K562 (cell line): ENCODE measurements around the gene MEI4. TPM values are rescaled to one million over a fixed set of nuclear protein-coding genes. Genes with fewer than 3 reads are reported as not detected.

ENCODE experiments used
- ATAC-seq: fragments of 200-7000 bp; cut with Tn5 transposase; 3 replicates; pipeline ENCODE4 v1.9.1; 2020; ENCODE audit warnings: moderate library complexity
- BruUV-seq: library from RNA; stranded (reverse); fragments of 400-500 nt; replicated peaks from 2 replicates; lab custom pipeline; 2021; lab: Mats Ljungman, UMichigan
- CTCF ChIA-PET: fragments of 300-600 bp; formaldehyde crosslinking; extraction: SDS; loops from one replicate; lab custom pipeline; 2021; ENCODE audit warnings: low intra/inter-chr PET ratio; lab: Yijun Ruan, JAX
- POLR2A ChIA-PET: fragments of 300-600, 350-650 bp; sonication (Branson Sonifier 250); formaldehyde crosslinking; extraction: SDS; loops from one replicate; lab custom pipeline; 2021; ENCODE audit warnings: antibody characterized with exemption, inconsistent platforms; lab: Yijun Ruan, JAX
- DNase-seq, 4 experiments: peaks; one replicate each; pipeline versions ENCODE4 v3.0.0 to v3.0.0-alpha.2; 2011 to 2018; ENCODE audit warnings: low spot score in 3 of 4, mixed read lengths in 3 of 4; ENCODE audit errors: extremely low read depth in 1 of 4
- FAIRE-seq: peaks from 2 replicates; lab custom pipeline; 2011; peaks lifted over from hg19 to GRCh38; lab: Jason Lieb, UNC
- H2AFZ ChIP-seq: 2 replicates; pipeline ENCODE4 v1.6.0; 2011; ENCODE audit warnings: low read depth, low read length, control low read depth, inconsistent platforms
- H3K27ac ChIP-seq: fragments of 200-600 bp; 3 replicates; pipeline ENCODE4 v1.8.0; 2011; ENCODE audit warnings: low read depth, mild to moderate bottlenecking, control low read depth, inconsistent platforms, low read length, moderate library complexity, mixed read lengths; ENCODE audit errors: extremely low read depth
- H3K27me3 ChIP-seq, 2 experiments: fragments of 300-600 bp in 1 of 2; 2 replicates in 1 of 2; 3 replicates in 1 of 2; pipeline versions ENCODE4 v1.6.0 to v1.8.0; 2011; ENCODE audit warnings: inconsistent platforms in 2 of 2, low read length in 2 of 2, mild to moderate bottlenecking in 1 of 2, mixed read lengths in 1 of 2, moderate library complexity in 1 of 2; ENCODE audit not compliant: control insufficient read depth in 2 of 2, insufficient read depth in 2 of 2
- H3K36me3 ChIP-seq: fragments of 300-600 bp; 3 replicates; pipeline ENCODE4 v1.8.0; 2011; ENCODE audit warnings: mild to moderate bottlenecking, low read length, inconsistent platforms; ENCODE audit not compliant: control insufficient read depth, insufficient read depth
- H3K4me1 ChIP-seq, 2 experiments: fragments of 200-600 bp in 1 of 2; replicated peaks in 1 of 2; 2 replicates in 1 of 2; 3 replicates in 1 of 2; pipeline versions ENCODE4 v1.5.1 to v1.8.0; 2011; ENCODE audit warnings: inconsistent platforms in 2 of 2, low read length in 2 of 2, mild to moderate bottlenecking in 1 of 2, mixed read lengths in 1 of 2, moderate library complexity in 1 of 2; ENCODE audit not compliant: control insufficient read depth in 2 of 2, insufficient read depth in 2 of 2
- H3K4me2 ChIP-seq: 2 replicates; pipeline ENCODE4 v1.6.1; 2011; ENCODE audit warnings: low read length, control low read depth, inconsistent platforms, mixed read lengths; ENCODE audit not compliant: insufficient read depth
- H3K4me3 ChIP-seq: fragments of 200-600 bp; sonication (generic), shearing (Covaris generic); 2 replicates; pipeline ENCODE4 v1.5.1; 2016; ENCODE audit warnings: control low read depth, inconsistent platforms
- H3K79me2 ChIP-seq: fragments of 200-600 bp; 3 replicates; pipeline ENCODE4 v1.8.0; 2011; ENCODE audit warnings: low read length, inconsistent platforms; ENCODE audit not compliant: control insufficient read depth, insufficient read depth
- H3K9ac ChIP-seq, 2 experiments: 2 replicates each; pipeline versions ENCODE4 v1.6.0 to v1.6.1; 2011; ENCODE audit warnings: low read depth in 2 of 2, low read length in 2 of 2, control low read depth in 1 of 2, inconsistent platforms in 1 of 2, mild to moderate bottlenecking in 1 of 2, mixed read lengths in 1 of 2; ENCODE audit not compliant: insufficient read depth in 1 of 2
- H3K9me1 ChIP-seq: one replicate; pipeline ENCODE4 v1.6.0; 2011; ENCODE audit warnings: inconsistent platforms, mild to moderate bottlenecking, low read length, moderate library complexity; ENCODE audit not compliant: control insufficient read depth, insufficient read depth
- H3K9me3 ChIP-seq: replicated peaks from 2 replicates; pipeline ENCODE4 v1.5.1; 2011; ENCODE audit warnings: low read depth, low read length, inconsistent platforms; ENCODE audit not compliant: control insufficient read depth, insufficient read depth
- H4K20me1 ChIP-seq: replicated peaks from 2 replicates; pipeline ENCODE4 v1.6.1; 2011; ENCODE audit warnings: low read length, inconsistent platforms, mixed read lengths; ENCODE audit not compliant: control insufficient read depth, insufficient read depth
- CBFA2T3 ChIP-seq: fragments of 450-650 bp; IDR thresholded peaks from 2 replicates; pipeline ENCODE4 v1.6.1; 2017
- DMBX1 ChIP-seq: fragments of 250-450 bp; sonication (Bioruptor Pico); IDR thresholded peaks from 2 replicates; pipeline ENCODE4 v1.8.0; 2022; ENCODE audit warnings: inconsistent platforms, mild to moderate bottlenecking, moderate library complexity, borderline replicate concordance
- ELK1 ChIP-seq: sonication (generic); formaldehyde crosslinking; IDR thresholded peaks from 2 replicates; pipeline ENCODE4 v1.8.1; 2022; ENCODE audit warnings: missing genetic modification reagents
- GATAD2A ChIP-seq: fragments of 450-650 bp; IDR thresholded peaks from 2 replicates; pipeline ENCODE4 v1.6.1; 2017
- KAT8 ChIP-seq: fragments of 450-650 bp; IDR thresholded peaks from 2 replicates; pipeline ENCODE4 v1.6.1; 2016; ENCODE audit warnings: low read depth, mild to moderate bottlenecking
- LARP7 ChIP-seq: fragments of 450-650 bp; IDR thresholded peaks from 2 replicates; pipeline ENCODE4 v1.6.1; 2016
- MAFF ChIP-seq: IDR thresholded peaks from 2 replicates; pipeline ENCODE4 v1.6.1; 2012; ENCODE audit warnings: low read length, improper control_type of control experiment
- MAFK ChIP-seq: IDR thresholded peaks from 2 replicates; pipeline ENCODE4 v1.6.1; 2011; ENCODE audit warnings: low read length, improper control_type of control experiment
- MBD2 ChIP-seq: sonication (generic); IDR thresholded peaks from 2 replicates; pipeline ENCODE4 v1.6.1; 2016; ENCODE audit warnings: low read depth, borderline replicate concordance
- MCM2 ChIP-seq: fragments of 450-650 bp; IDR thresholded peaks from 2 replicates; pipeline ENCODE4 v1.6.1; 2017; ENCODE audit warnings: low read depth, mild to moderate bottlenecking
- MCM5 ChIP-seq: fragments of 450-650 bp; IDR thresholded peaks from 2 replicates; pipeline ENCODE4 v1.6.1; 2016; ENCODE audit warnings: low read depth
- RBM34 ChIP-seq: fragments of 200-400 bp; formaldehyde crosslinking; IDR thresholded peaks from 2 replicates; pipeline ENCODE4 v1.6.1; 2018; ENCODE audit warnings: low read length, borderline replicate concordance; ENCODE audit not compliant: insufficient read depth
- SMARCE1 ChIP-seq: fragments of 450-650 bp; IDR thresholded peaks from 2 replicates; pipeline ENCODE4 v1.7.1; 2016; ENCODE audit warnings: mild to moderate bottlenecking
- TCF15 ChIP-seq: fragments of 250-450 bp; sonication (Bioruptor Pico); IDR thresholded peaks from 2 replicates; pipeline ENCODE4 v1.8.0; 2022; ENCODE audit warnings: moderate library complexity, mild to moderate bottlenecking, inconsistent platforms
- ZFPM2 ChIP-seq: fragments of 250-450 bp; sonication (Bioruptor Pico); IDR thresholded peaks from 2 replicates; pipeline ENCODE4 v1.5.1; 2022; ENCODE audit warnings: mild to moderate bottlenecking
- ZNF584 ChIP-seq: fragments of 200-800 bp; sonication (Bioruptor generic); IDR thresholded peaks from 2 replicates; pipeline ENCODE4 v1.6.1; 2016; ENCODE audit warnings: low read depth, mild to moderate bottlenecking, missing genetic modification characterization, missing compliant biosample characterization
- ZNF766 ChIP-seq: fragments of 200-800 bp; sonication (Bioruptor generic); conservative IDR thresholded peaks from 2 replicates; pipeline ENCODE4 v1.6.1; 2016; ENCODE audit warnings: missing genetic modification characterization, missing compliant biosample characterization
- WGBS: fragments of 100-300 bp; shearing (Covaris generic); methylation state at CpG from one replicate; pipeline ENCODE4 v1.1.6; 2016; ENCODE audit warnings: low coverage, mixed read lengths; ENCODE audit not compliant: insufficient coverage; ENCODE audit errors: missing lambda C conversion rate; 5-methylcytosine and 5-hydroxymethylcytosine counted together
- in situ Hi-C: fragments of 300-500 bp; cut with MboI; formaldehyde crosslinking; loops from 4 replicates; pipeline ENCODE4 v1.15.0; 2018; ENCODE audit warnings: inconsistent platforms, mixed read lengths
- intact Hi-C: fragments of 100-400 bp; cut with micrococcal nuclease; formaldehyde crosslinking; loops from 2 replicates; pipeline ENCODE4 v1.14.2; 2022
- polyA plus RNA-seq, 8 experiments: library from polyadenylated mRNA; depleted of rRNA in 4 of 8; stranded (reverse) in 5 of 8; unstranded in 3 of 8; fragments of >200 nt; fragmentation: Nextera tagmentation in 2 of 8; fragmentation: Illumina TruSeq in 1 of 8; extraction: Ambion mirVana in 2 of 8; extraction: Trizol in 1 of 8; gene quantifications; 2 replicates each; pipeline versions ENCODE4 v1.2.1 to v1.2.3, GENCODE V29; 2011 to 2014; ENCODE audit warnings: inconsistent platforms in 1 of 8, missing spikeins in 1 of 8
- total RNA-seq, 7 experiments: library from RNA; depleted of rRNA in 6 of 7; stranded (reverse); fragments of >200 nt in 6 of 7; fragmentation: Illumina TruSeq in 2 of 7; extraction: Trizol in 2 of 7; gene quantifications; 2 replicates each; pipeline versions ENCODE4 v1.2.1 to v1.2.3, GENCODE V29; 2011 to 2021; ENCODE audit warnings: low replicate concordance in 1 of 7
- TF ChIP-seq, protein P1 (sequence below), 2 experiments: fragments of 200-800 bp in 1 of 2; sonication (Bioruptor generic) in 1 of 2; sonication (generic) in 1 of 2; formaldehyde crosslinking in 1 of 2; IDR thresholded peaks in 1 of 2; conservative IDR thresholded peaks in 1 of 2; 2 replicates each; pipeline versions ENCODE4 v1.5.0 to v1.6.1; 2016 to 2020; ENCODE audit warnings: missing compliant biosample characterization in 1 of 2, missing genetic modification characterization in 1 of 2, missing genetic modification reagents in 1 of 2
- TF ChIP-seq, protein P2 (sequence below): fragments of 450-650 bp; formaldehyde crosslinking; IDR thresholded peaks from 2 replicates; pipeline ENCODE4 v1.4.0; 2022; ENCODE audit warnings: missing genetic modification characterization

The MEI4 gene
- total and polyA plus RNA-seq, 9 of the 15 experiments (the other 6 are each of a cell fraction or from before 2014, with no cell fraction given): not detected

- TF ChIP-seq DMBX1 (CRISPR knock-in tag) (no peak), RBM34 (no peak), MAFK (peak; percentile 49), MCM5 (no peak), MAFF (peak; percentile 31; the same call in 1 of the 2 replicates)
- TF ChIP-seq, protein P1, sequence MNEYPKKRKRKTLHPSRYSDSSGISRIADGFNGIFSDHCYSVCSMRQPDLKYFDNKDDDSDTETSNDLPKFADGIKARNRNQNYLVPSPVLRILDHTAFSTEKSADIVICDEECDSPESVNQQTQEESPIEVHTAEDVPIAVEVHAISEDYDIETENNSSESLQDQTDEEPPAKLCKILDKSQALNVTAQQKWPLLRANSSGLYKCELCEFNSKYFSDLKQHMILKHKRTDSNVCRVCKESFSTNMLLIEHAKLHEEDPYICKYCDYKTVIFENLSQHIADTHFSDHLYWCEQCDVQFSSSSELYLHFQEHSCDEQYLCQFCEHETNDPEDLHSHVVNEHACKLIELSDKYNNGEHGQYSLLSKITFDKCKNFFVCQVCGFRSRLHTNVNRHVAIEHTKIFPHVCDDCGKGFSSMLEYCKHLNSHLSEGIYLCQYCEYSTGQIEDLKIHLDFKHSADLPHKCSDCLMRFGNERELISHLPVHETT (CRISPR knock-in tag; conservative IDR thresholded peaks at IDR 0.05 in 1 of 2, IDR thresholded peaks at IDR 0.05 in 1 of 2): no peak
- TF ChIP-seq, all 486 proteins: peak for 5
Observed at GRCh38 chr6:77630014-77630413, 22.8 kb upstream of the MEI4 start (continued).

GRCh38 chr6:77633471-77633870 is 19.4 kb upstream of the MEI4 start:
- WGBS: 0% methylated on average over 1 of the region's 1 CpG
- no peaks in the 10 kb centered on the region for H3K27me3 ChIP-seq
- H3K4me2 ChIP-seq: no peak overlapping the region
- DNase-seq (no peak), FAIRE-seq (no peak), ATAC-seq (no peak)
- no peak overlapping the region for H3K27ac ChIP-seq
- no peak overlapping the region for H3K9ac ChIP-seq
- no peaks in the 10 kb centered on the region for H3K36me3 ChIP-seq
- in situ Hi-C loops (no loop called here), intact Hi-C loops (no loop called here)
- H4K20me1 ChIP-seq: no peaks in the 10 kb centered on the region
- no peak overlapping the region for H2AFZ ChIP-seq
- H3K4me1 ChIP-seq: no peaks in the 10 kb centered on the region
- H3K79me2 ChIP-seq: no peaks in the 10 kb centered on the region
- H3K9me3 ChIP-seq: no peaks in the 10 kb centered on the region
- BruUV-seq: no TSS peak
- H3K9me1 ChIP-seq: no peaks in the 10 kb centered on the region
- CTCF ChIA-PET: no interaction called here
- H3K4me3 ChIP-seq: no peak overlapping the region
- POLR2A ChIA-PET: no interaction called here
- TF ChIP-seq, protein P2, sequence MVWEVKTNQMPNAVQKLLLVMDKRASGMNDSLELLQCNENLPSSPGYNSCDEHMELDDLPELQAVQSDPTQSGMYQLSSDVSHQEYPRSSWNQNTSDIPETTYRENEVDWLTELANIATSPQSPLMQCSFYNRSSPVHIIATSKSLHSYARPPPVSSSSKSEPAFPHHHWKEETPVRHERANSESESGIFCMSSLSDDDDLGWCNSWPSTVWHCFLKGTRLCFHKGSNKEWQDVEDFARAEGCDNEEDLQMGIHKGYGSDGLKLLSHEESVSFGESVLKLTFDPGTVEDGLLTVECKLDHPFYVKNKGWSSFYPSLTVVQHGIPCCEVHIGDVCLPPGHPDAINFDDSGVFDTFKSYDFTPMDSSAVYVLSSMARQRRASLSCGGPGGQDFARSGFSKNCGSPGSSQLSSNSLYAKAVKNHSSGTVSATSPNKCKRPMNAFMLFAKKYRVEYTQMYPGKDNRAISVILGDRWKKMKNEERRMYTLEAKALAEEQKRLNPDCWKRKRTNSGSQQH (CRISPR knock-in tag): no peak
- TF ChIP-seq CBFA2T3: no peak
- no peak for TF ChIP-seq ZNF584 (CRISPR knock-in tag)
- no peak for TF ChIP-seq ZFPM2
- no peak for TF ChIP-seq SMARCE1
- no peak for TF ChIP-seq GATAD2A
- TF ChIP-seq LARP7: no peak
- no peak for TF ChIP-seq MCM2
- no peak for TF ChIP-seq MBD2
- TF ChIP-seq KAT8: no peak
- TF ChIP-seq TCF15 (CRISPR knock-in tag): no peak
- no peak for TF ChIP-seq ELK1 (CRISPR knock-in tag)
- no peak for TF ChIP-seq ZNF766 (CRISPR knock-in tag)
